ENCODE data around the gene BCDIN3D.
"Not testable (repeated sequence)": the region's sequence is repeated elsewhere in the genome, so short reads cannot be mapped to it uniquely, and the experiment has no call there.

The BCDIN3D gene

GRCh38 chr12:49878021-49878420 is 35.1 kb upstream of the BCDIN3D start:
- DNase-seq = no peak

GRCh38 chr12:49877066-49877465 is 34.2 kb upstream of the BCDIN3D start:
- no peak for DNase-seq

GRCh38 chr12:49876070-49876469 is 33.2 kb upstream of the BCDIN3D start:
- DNase-seq = no peak

- DNase-seq = no peak
Measured at GRCh38 chr12:49875115-49875720, 32.3 kb upstream of the BCDIN3D start.

GRCh38 chr12:49874142-49874897 is 31.4 kb upstream of the BCDIN3D start:
- DNase-seq = no peak

- no peak for DNase-seq
Measured at GRCh38 chr12:49873361-49873934, 30.5 kb upstream of the BCDIN3D start.

- DNase-seq = no peak
Measured at GRCh38 chr12:49872781-49873181, 29.9 kb upstream of the BCDIN3D start.

- no peak for DNase-seq
Measured at GRCh38 chr12:49872381-49872780, 29.5 kb upstream of the BCDIN3D start.

GRCh38 chr12:49871811-49872251 is 28.9 kb upstream of the BCDIN3D start:
- DNase-seq = not testable (repeated sequence)

- DNase-seq = no peak
Measured at GRCh38 chr12:49871263-49871561, 28.3 kb upstream of the BCDIN3D start.

GRCh38 chr12:49870501-49871262 is 27.8 kb upstream of the BCDIN3D start:
- DNase-seq = no peak

GRCh38 chr12:49869816-49870500 is 27.1 kb upstream of the BCDIN3D start:
- no peak for DNase-seq

- peak; percentile 76 for DNase-seq
Measured at GRCh38 chr12:49868952-49869815, 26.3 kb upstream of the BCDIN3D start.

- DNase-seq = no peak
Measured at GRCh38 chr12:49868449-49868848, 25.5 kb upstream of the BCDIN3D start.

GRCh38 chr12:49867570-49868341 is 24.9 kb upstream of the BCDIN3D start:
- DNase-seq = no peak

GRCh38 chr12:49866859-49867569 is 24.1 kb upstream of the BCDIN3D start:
- DNase-seq = peak; percentile 74

GRCh38 chr12:49865782-49866135 is 22.9 kb upstream of the BCDIN3D start:
- DNase-seq = no peak

GRCh38 chr12:49865109-49865781 is 22.3 kb upstream of the BCDIN3D start:
- DNase-seq = no peak

GRCh38 chr12:49864798-49865090 is 21.8 kb upstream of the BCDIN3D start:
- DNase-seq = no peak

Measured in right kidney (tissue), 1 donor.